Measurements from ENCODE around the gene GLIPR1L2. TPM values are rescaled to one million over a fixed set of nuclear protein-coding genes. Genes with fewer than 3 reads are reported as not detected.

GLIPR1L2 gene
- total RNA-seq, 1 experiment from 2014 or later = 0.44 TPM

DNA sequence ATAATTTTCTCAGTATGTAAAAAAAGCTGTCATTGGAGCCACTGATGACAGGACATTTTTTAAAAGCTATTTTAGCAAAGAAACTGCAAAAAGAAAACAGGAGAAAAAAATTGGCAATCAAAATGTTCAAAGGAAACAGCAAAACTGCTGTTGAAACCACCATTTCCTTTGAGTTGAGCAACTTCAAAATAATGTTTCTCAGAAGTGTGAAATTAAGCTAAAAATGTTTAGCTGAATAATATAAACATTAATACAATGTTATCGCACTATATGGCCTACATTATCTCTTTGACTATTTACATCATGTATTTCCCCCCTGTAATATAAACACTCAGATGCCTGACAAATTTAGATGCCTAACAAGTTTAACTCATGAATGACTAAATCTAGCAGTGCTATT is 66.3 kb downstream of the GLIPR1L2 start:
- H3K9ac ChIP-seq (ENCODE audit: low read length) = no peak overlapping the region
- H3K27ac ChIP-seq (ENCODE audit: low read depth, low read length) = no peak overlapping the region
- intact Hi-C loops (cut with micrococcal nuclease) = no loop called here
- H3K9me2 ChIP-seq (ENCODE audit: insufficient read depth) = no peaks in the 10 kb centered on the region
- H3K79me2 ChIP-seq (ENCODE audit: insufficient read depth, low read length) = no peaks in the 10 kb centered on the region
- H3K4me2 ChIP-seq (ENCODE audit: low read length) = no peak overlapping the region
- BruUV-seq (replicated peaks) = no TSS peak
- RAD21 ChIA-PET (ENCODE audit: low non-redundant PET in 1 of 2, low total read pairs in 2 of 2, uncharacterized antibody in 2 of 2, unreplicated experiment in 2 of 2) = no interaction called here
- H3K4me1 ChIP-seq (ENCODE audit: control insufficient read depth in 1 of 2, insufficient read depth in 2 of 2, low read length in 2 of 2) = no peaks in the 10 kb centered on the region
- no peaks in the 10 kb centered on the region for H3K36me3 ChIP-seq (ENCODE audit: control insufficient read depth in 1 of 2, insufficient read depth in 2 of 2, low read length in 2 of 2)
- H3K27me3 ChIP-seq (ENCODE audit: insufficient read depth, low read length) = no peaks in the 10 kb centered on the region
- no peak for TF ChIP-seq TCF7L2 (IDR thresholded peaks at IDR 0.05; ENCODE audit: borderline replicate concordance, extremely low read depth, insufficient read depth, insufficient read length)
- no peak for TF ChIP-seq POLR2AphosphoS5 (IDR thresholded peaks at IDR 0.05; ENCODE audit: low read depth, low read length)
- TF ChIP-seq, protein P1, sequence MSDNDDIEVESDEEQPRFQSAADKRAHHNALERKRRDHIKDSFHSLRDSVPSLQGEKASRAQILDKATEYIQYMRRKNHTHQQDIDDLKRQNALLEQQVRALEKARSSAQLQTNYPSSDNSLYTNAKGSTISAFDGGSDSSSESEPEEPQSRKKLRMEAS (IDR thresholded peaks at IDR 0.05) = no peak
- TF ChIP-seq CBX3 (IDR thresholded peaks at IDR 0.05; ENCODE audit: low read depth) = no peak
- TF ChIP-seq, protein P2, sequence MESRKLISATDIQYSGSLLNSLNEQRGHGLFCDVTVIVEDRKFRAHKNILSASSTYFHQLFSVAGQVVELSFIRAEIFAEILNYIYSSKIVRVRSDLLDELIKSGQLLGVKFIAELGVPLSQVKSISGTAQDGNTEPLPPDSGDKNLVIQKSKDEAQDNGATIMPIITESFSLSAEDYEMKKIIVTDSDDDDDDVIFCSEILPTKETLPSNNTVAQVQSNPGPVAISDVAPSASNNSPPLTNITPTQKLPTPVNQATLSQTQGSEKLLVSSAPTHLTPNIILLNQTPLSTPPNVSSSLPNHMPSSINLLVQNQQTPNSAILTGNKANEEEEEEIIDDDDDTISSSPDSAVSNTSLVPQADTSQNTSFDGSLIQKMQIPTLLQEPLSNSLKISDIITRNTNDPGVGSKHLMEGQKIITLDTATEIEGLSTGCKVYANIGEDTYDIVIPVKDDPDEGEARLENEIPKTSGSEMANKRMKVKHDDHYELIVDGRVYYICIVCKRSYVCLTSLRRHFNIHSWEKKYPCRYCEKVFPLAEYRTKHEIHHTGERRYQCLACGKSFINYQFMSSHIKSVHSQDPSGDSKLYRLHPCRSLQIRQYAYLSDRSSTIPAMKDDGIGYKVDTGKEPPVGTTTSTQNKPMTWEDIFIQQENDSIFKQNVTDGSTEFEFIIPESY (IDR thresholded peaks at IDR 0.05; ENCODE audit: extremely low read depth, insufficient replicate concordance, low read length) = no peak
- TF ChIP-seq EGR1 (IDR thresholded peaks at IDR 0.05; ENCODE audit: low read depth) = no peak
- TF ChIP-seq, protein P3, sequence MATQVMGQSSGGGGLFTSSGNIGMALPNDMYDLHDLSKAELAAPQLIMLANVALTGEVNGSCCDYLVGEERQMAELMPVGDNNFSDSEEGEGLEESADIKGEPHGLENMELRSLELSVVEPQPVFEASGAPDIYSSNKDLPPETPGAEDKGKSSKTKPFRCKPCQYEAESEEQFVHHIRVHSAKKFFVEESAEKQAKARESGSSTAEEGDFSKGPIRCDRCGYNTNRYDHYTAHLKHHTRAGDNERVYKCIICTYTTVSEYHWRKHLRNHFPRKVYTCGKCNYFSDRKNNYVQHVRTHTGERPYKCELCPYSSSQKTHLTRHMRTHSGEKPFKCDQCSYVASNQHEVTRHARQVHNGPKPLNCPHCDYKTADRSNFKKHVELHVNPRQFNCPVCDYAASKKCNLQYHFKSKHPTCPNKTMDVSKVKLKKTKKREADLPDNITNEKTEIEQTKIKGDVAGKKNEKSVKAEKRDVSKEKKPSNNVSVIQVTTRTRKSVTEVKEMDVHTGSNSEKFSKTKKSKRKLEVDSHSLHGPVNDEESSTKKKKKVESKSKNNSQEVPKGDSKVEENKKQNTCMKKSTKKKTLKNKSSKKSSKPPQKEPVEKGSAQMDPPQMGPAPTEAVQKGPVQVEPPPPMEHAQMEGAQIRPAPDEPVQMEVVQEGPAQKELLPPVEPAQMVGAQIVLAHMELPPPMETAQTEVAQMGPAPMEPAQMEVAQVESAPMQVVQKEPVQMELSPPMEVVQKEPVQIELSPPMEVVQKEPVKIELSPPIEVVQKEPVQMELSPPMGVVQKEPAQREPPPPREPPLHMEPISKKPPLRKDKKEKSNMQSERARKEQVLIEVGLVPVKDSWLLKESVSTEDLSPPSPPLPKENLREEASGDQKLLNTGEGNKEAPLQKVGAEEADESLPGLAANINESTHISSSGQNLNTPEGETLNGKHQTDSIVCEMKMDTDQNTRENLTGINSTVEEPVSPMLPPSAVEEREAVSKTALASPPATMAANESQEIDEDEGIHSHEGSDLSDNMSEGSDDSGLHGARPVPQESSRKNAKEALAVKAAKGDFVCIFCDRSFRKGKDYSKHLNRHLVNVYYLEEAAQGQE (IDR thresholded peaks at IDR 0.05; ENCODE audit: low read depth) = no peak
- TF ChIP-seq SIN3A (IDR thresholded peaks at IDR 0.05; ENCODE audit: low read depth) = no peak
- no peak for TF ChIP-seq CEBPB (IDR thresholded peaks at IDR 0.05; ENCODE audit: low read depth)
- no peak for TF ChIP-seq ZFX (IDR thresholded peaks at IDR 0.05)
- no peak for TF ChIP-seq EZH2 (IDR thresholded peaks at IDR 0.05)
- TF ChIP-seq JUND (IDR thresholded peaks at IDR 0.05) = no peak
- no peak for TF ChIP-seq POLR2A (IDR thresholded peaks at IDR 0.05; ENCODE audit: borderline replicate concordance, extremely low read depth, insufficient read depth, insufficient read length)
- no peak for TF ChIP-seq YY1 (IDR thresholded peaks at IDR 0.05; ENCODE audit: extremely low read depth, insufficient replicate concordance, low read depth, low read length)
- TF ChIP-seq RAD21 (IDR thresholded peaks at IDR 0.05; ENCODE audit: low read depth) = no peak
- DNase-seq (ENCODE audit: low read depth, low spot score) (no peak), ATAC-seq (no peak)
- no peak overlapping the region for H3K4me3 ChIP-seq (replicated peaks in 1 of 2; ENCODE audit: low read depth in 1 of 2, low read length in 2 of 2)
- POLR2A ChIA-PET = no interaction called here
- peaks cover 0 to 3% of the 10 kb centered on the region in 2 experiments; a peak in 1 of 4 replicates for H3K9me3 ChIP-seq (ENCODE audit: control insufficient read depth in 1 of 2, insufficient read depth in 1 of 2, low read depth in 1 of 2, low read length in 2 of 2)
- CTCF ChIA-PET = no interaction called here
- H4K20me1 ChIP-seq (ENCODE audit: insufficient read depth) = no peaks in the 10 kb centered on the region
- no peak overlapping the region for H2AFZ ChIP-seq (ENCODE audit: low read depth, low read length, poor library complexity, severe bottlenecking)
